Hepatocyte (in vitro differentiated cells): ENCODE measurements around the gene RASGRP1.

Experiments used
- EZH2 ChIP-seq: fragments of 200-600 bp; sonication (generic); IDR thresholded peaks from 2 replicates; pipeline ENCODE4 v1.6.1; 2016; ENCODE audit warnings: antibody characterized with exemption, mild to moderate bottlenecking, borderline replicate concordance
- TF ChIP-seq, protein P1 (sequence below): fragments of 200-600 bp; sonication (generic); IDR thresholded peaks from 2 replicates; pipeline ENCODE4 v1.5.1; 2016; ENCODE audit warnings: antibody characterized with exemption, mild to moderate bottlenecking; ENCODE audit not compliant: poor library complexity

DNA sequence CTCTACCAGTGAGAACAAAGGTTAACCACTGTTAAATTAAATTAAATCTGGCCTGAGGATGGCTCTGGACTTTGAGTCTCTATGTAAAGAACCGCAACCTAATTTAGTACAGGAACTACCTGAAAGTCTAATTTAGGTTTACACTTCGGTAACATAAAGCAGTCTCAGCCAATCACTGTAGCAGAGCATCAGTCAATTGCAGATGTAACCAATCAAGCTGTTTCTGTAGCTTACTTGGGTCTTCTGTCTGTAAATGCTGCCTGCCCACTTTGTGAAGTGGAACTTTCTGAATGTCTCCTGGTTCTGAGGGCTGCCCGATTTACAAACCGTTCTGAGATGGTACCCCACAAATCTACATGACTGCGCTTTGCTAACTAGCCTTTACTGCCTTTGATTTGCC, 39.1 kb upstream of the RASGRP1 start:
- TF ChIP-seq EZH2 = no peak
- TF ChIP-seq, protein P1, sequence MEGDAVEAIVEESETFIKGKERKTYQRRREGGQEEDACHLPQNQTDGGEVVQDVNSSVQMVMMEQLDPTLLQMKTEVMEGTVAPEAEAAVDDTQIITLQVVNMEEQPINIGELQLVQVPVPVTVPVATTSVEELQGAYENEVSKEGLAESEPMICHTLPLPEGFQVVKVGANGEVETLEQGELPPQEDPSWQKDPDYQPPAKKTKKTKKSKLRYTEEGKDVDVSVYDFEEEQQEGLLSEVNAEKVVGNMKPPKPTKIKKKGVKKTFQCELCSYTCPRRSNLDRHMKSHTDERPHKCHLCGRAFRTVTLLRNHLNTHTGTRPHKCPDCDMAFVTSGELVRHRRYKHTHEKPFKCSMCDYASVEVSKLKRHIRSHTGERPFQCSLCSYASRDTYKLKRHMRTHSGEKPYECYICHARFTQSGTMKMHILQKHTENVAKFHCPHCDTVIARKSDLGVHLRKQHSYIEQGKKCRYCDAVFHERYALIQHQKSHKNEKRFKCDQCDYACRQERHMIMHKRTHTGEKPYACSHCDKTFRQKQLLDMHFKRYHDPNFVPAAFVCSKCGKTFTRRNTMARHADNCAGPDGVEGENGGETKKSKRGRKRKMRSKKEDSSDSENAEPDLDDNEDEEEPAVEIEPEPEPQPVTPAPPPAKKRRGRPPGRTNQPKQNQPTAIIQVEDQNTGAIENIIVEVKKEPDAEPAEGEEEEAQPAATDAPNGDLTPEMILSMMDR = no peak
